Activated B cell treated with CpG ODN at 0.5 μM for 24 hours (primary cell): Measurements from ENCODE around the gene CCL22. TPM values are rescaled to one million over a fixed set of nuclear protein-coding genes. Genes with fewer than 3 reads are reported as not detected.
A peak's percentile ranks its signal among the peaks of the same experiment; 100 is the strongest.
"Not testable (repeated sequence)": the region's sequence is repeated elsewhere in the genome, so short reads cannot be mapped to it uniquely, and the experiment has no call there.

ENCODE experiments used
- ATAC-seq: fragments of 200-7000 bp; cut with Tn5 transposase; one replicate; pipeline ENCODE4 v1.10.0; 2021; ENCODE audit warnings: low read depth, mild to moderate bottlenecking, moderate library complexity
- CTCF ChIA-PET: fragments of 350-600 bp; sonication (Branson Sonifier 250); formaldehyde crosslinking; loops from one replicate; lab custom pipeline; 2021; ENCODE audit warnings: antibody characterized with exemption; lab: Charles Lee
- POLR2A ChIA-PET: fragments of 350-600 bp; sonication (Branson Sonifier 250); formaldehyde crosslinking; loops from one replicate; lab custom pipeline; 2021; ENCODE audit warnings: antibody characterized with exemption; lab: Charles Lee
- DNase-seq: peaks from one replicate; pipeline ENCODE4 v3.0.0; 2022
- H3K27ac Mint-ChIP-seq: one replicate; pipeline ENCODE4 v1.8.0; 2020; ENCODE audit warnings: mixed read lengths
- H3K27me3 Mint-ChIP-seq: one replicate; pipeline ENCODE4 v1.8.0; 2021; ENCODE audit warnings: mixed read lengths
- H3K36me3 Mint-ChIP-seq: one replicate; pipeline ENCODE4 v1.8.0; 2021; ENCODE audit warnings: low read depth, mixed read lengths
- H3K4me1 Mint-ChIP-seq: one replicate; pipeline ENCODE4 v1.8.0; 2021; ENCODE audit warnings: mixed read lengths
- H3K4me3 Mint-ChIP-seq: one replicate; pipeline ENCODE4 v1.8.0; 2020; ENCODE audit warnings: mild to moderate bottlenecking, mixed read lengths
- H3K9me3 Mint-ChIP-seq: one replicate; pipeline ENCODE4 v1.8.0; 2020; ENCODE audit warnings: mixed read lengths
- intact Hi-C: fragments of 100-400 bp; cut with micrococcal nuclease; formaldehyde crosslinking; loops from one replicate; pipeline ENCODE4 v1.15.1; 2024
- total RNA-seq: library from RNA; stranded (reverse); gene quantifications from 2 replicates; pipeline ENCODE4 v1.2.3, GENCODE V29; 2022
- TF ChIP-seq, protein P1 (sequence below): fragments of 200-600 bp; IDR thresholded peaks from one replicate; pipeline ENCODE4 v1.8.0; 2022; ENCODE audit warnings: antibody characterized with exemption, mild to moderate bottlenecking

Gene CCL22
- total RNA-seq, 1 donor from 2014 or later = 288 TPM

DNA sequence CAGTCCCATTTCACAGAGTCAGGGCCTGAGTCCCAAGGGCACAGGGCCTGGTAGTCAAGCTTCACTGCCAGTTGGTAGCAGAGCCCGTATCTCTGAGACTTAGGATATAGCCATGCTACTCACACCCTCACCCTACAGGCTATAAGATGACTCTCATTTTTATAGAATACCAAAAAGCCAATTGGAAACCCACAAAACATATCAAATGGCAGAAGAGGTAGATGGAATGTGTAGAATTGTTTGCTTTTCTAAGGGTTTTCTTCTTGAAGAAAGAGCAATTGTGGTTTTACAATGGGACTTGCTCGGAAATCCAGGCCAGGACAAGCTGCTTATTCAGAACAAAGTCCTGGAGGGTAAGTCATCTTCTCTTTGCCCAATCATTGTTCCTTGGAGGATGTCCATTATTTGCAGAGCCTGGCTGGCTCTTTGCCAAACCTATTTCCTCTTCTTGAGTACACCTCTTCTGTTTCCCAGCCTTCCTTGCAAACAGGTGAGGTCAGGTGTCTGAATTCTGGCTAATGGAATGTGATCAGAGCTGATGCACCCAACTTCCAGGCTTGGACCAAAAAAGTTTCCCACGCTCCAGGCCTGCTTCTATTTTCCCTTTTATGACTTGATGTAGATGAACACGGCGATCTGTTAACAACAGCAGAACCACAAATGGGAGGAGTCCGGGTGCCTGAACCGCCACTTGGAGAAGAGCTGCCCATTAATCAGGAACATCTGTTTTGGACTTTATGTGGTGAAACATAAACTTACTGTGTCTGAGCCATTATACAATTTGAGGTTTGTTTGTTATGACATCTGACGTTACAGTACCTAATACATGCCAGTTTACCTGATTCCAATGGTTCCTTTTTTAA lies 16.9 kb upstream of the CCL22 start:
- Mint-ChIP-seq H3K4me3 (peak overlapping the region; percentile 67), H3K4me1 (peaks cover 49% of the 10 kb centered on the region), H3K27ac (peak overlapping the region; percentile 24), H3K27me3 (peaks cover 9% of the 10 kb centered on the region), H3K36me3 (no peaks in the 10 kb centered on the region), H3K9me3 (no peaks in the 10 kb centered on the region)
- DNase-seq = no peak
- ChIA-PET POLR2A (interaction anchor here (0.8 to 3.6 kb wide), 2 partner anchors 8 to 71 kb away, joined by 3 to 20 read pairs; no protein-coding TSS in a partner anchor), CTCF (interaction anchor here (1.8 kb wide), 1 partner anchor 75 kb away, joined by 4 read pairs; no protein-coding TSS in a partner anchor)
- no peak for ATAC-seq
- intact Hi-C loops = no loop called here
- TF ChIP-seq, protein P1, sequence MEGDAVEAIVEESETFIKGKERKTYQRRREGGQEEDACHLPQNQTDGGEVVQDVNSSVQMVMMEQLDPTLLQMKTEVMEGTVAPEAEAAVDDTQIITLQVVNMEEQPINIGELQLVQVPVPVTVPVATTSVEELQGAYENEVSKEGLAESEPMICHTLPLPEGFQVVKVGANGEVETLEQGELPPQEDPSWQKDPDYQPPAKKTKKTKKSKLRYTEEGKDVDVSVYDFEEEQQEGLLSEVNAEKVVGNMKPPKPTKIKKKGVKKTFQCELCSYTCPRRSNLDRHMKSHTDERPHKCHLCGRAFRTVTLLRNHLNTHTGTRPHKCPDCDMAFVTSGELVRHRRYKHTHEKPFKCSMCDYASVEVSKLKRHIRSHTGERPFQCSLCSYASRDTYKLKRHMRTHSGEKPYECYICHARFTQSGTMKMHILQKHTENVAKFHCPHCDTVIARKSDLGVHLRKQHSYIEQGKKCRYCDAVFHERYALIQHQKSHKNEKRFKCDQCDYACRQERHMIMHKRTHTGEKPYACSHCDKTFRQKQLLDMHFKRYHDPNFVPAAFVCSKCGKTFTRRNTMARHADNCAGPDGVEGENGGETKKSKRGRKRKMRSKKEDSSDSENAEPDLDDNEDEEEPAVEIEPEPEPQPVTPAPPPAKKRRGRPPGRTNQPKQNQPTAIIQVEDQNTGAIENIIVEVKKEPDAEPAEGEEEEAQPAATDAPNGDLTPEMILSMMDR = no peak

DNA sequence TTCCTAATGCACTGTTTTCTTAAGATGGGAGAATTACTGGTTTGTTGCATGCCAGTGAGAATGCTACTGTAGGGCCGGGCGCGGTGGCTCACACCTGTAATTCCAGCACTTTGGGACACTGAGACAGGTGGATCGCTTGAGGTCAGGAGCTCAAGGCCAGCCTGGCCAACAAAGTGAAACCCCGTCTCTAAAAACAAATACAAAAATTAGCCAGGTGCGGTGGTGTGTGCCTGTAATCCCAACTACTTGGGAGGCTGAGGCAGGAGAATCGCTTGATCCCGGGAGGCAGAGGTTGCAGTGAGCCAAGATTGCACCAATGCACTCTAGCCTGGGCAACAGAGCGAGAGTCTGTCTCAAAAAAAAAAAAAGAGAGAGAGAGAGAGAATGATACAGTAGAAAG lies 16.0 kb upstream of the CCL22 start:
- H3K9me3 Mint-ChIP-seq, H3K36me3 Mint-ChIP-seq, DNase-seq, intact Hi-C loops, H3K4me3 Mint-ChIP-seq, ATAC-seq, H3K27ac Mint-ChIP-seq: not testable (repeated sequence)
- CTCF ChIA-PET = interaction anchor here (1.8 kb wide), 1 partner anchor 74 kb away, joined by 4 read pairs; no protein-coding TSS in a partner anchor
- POLR2A ChIA-PET = interaction anchor here (0.6 to 3.6 kb wide), 4 partner anchors 26 to 73 kb away, joined by 3 to 20 read pairs (median 4); no protein-coding TSS in a partner anchor
- Mint-ChIP-seq H3K27me3 (peaks cover 15% of the 10 kb centered on the region), H3K4me1 (peaks cover 55% of the 10 kb centered on the region)

DNA sequence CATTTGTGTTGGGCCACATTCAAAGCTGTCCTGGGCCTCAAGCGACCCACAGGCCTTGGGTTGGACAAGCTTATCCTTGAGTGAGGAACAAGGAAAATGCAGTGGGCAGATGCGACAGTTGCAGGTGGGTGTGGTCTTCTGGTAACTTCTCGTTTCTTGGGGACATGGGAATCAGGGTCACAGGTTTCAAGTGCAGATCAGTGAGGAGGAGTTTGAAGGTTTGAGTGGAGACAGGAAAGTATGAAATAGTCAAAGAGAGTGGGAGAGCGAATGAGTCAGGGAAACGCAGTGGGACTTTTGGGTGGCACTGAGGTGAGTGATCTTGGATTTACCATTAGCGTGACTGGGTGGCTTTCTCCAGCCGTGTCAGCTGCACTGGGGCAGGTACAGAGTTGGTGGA lies 15.4 kb upstream of the CCL22 start:
- CTCF ChIA-PET = no interaction called here
- no peaks in the 10 kb centered on the region for H3K36me3 Mint-ChIP-seq

GRCh38 chr16:57344094-57344493 lies 14.5 kb upstream of the CCL22 start:
- H3K27ac Mint-ChIP-seq, CTCF ChIA-PET, DNase-seq, ATAC-seq, H3K36me3 Mint-ChIP-seq, H3K4me3 Mint-ChIP-seq, H3K9me3 Mint-ChIP-seq, intact Hi-C loops: not testable (repeated sequence)
- Mint-ChIP-seq H3K4me1 (peaks cover 63% of the 10 kb centered on the region), H3K27me3 (peaks cover 15% of the 10 kb centered on the region)
- POLR2A ChIA-PET = interaction anchor here (1.3 kb wide), 1 partner anchor 12 kb away, joined by 6 read pairs; no protein-coding TSS in a partner anchor

More for the DNA sequence above, 15.4 kb upstream of the CCL22 start:
- POLR2A ChIA-PET = interaction anchor here (0.6 to 1.3 kb wide), 4 partner anchors 11 to 73 kb away, joined by 3 to 6 read pairs (median 4); no protein-coding TSS in a partner anchor
- Mint-ChIP-seq H3K9me3 (no peaks in the 10 kb centered on the region), H3K4me1 (peaks cover 59% of the 10 kb centered on the region), H3K27ac (peak overlapping the region; percentile 33), H3K27me3 (peaks cover 15% of the 10 kb centered on the region), H3K4me3 (no peak overlapping the region)
- intact Hi-C loops = no loop called here
- ATAC-seq (no peak), DNase-seq (no peak)
- TF ChIP-seq, protein P1 = no peak

- H3K36me3 Mint-ChIP-seq = no peaks in the 10 kb centered on the region
- no peak for ATAC-seq
- H3K27ac Mint-ChIP-seq = no peak overlapping the region
- intact Hi-C loops = no loop called here
- ChIA-PET CTCF (no interaction called here), POLR2A (no interaction called here)
- peaks cover 15% of the 10 kb centered on the region for H3K27me3 Mint-ChIP-seq
- peaks cover 62% of the 10 kb centered on the region for H3K4me1 Mint-ChIP-seq
- no peak overlapping the region for H3K4me3 Mint-ChIP-seq
- no peak for DNase-seq
- TF ChIP-seq, protein P1 = no peak
- no peaks in the 10 kb centered on the region for H3K9me3 Mint-ChIP-seq
Measured at GRCh38 chr16:57345021-57345420, 13.6 kb upstream of the CCL22 start.

GRCh38 chr16:57345666-57346204 lies 12.8 kb upstream of the CCL22 start:
- Mint-ChIP-seq H3K4me1 (peaks cover 59% of the 10 kb centered on the region), H3K36me3 (no peaks in the 10 kb centered on the region), H3K27ac (no peak overlapping the region), H3K27me3 (peaks cover 15% of the 10 kb centered on the region), H3K9me3 (no peaks in the 10 kb centered on the region), H3K4me3 (no peak overlapping the region)
- DNase-seq (no peak), ATAC-seq (no peak)
- intact Hi-C loops = no loop called here
- TF ChIP-seq, protein P1 = no peak
- ChIA-PET CTCF (no interaction called here), POLR2A (no interaction called here)
